Body of pancreas (tissue), 4 donors: ENCODE results near the gene NRP1.

Source experiments
- POLR2A ChIP-seq, 3 donors: fragments of 450-650 bp; IDR thresholded peaks; one replicate each; pipeline ENCODE4 v1.6.1; 2016; ENCODE audit warnings: antibody characterized with exemption in 3 of 3, mild to moderate bottlenecking in 2 of 3
- TF ChIP-seq, protein P1 (sequence below), 7 experiments: fragments of 450-650 bp in 4 of 7; fragments of 200-600 bp in 3 of 7; sonication (generic) in 3 of 7; IDR thresholded peaks; one replicate each; pipeline ENCODE4 v1.5.1; 2016 to 2019; ENCODE audit warnings: antibody characterized with exemption in 7 of 7

DNA sequence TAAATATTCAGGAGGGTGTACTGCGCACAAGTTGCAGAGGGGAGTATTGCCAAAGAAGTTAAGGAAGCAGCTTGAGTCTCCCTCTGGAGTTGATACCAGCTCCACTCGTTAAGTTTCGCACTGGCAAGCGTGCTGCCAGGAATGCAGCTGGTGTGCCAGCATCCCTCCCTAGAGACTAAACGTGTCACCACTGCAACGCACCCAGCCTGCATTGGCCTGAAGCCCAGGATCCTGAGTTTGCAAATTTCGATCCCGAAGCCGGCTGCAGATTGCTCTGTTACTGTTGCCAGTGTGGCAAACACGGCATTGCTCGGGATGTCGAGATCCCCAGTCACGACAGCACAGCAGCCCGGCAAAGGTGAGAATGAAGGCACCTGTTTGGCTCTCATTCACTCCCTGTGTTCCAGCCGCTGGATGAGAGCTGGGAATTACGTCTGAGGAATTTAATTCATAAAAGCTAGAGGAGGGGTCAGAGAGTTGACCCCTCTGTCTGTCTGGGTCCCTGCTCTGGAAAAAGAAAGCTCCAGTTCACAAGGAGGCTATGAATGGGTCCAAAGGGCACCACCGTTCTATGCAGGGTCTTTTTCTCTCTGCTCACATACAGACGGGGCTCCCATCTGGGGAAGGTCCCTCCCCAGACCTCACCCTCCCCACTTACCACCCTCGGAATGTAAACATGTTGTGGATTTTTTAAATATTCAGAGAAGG lies 61.0 kb downstream of the NRP1 start:
- TF ChIP-seq, protein P1, sequence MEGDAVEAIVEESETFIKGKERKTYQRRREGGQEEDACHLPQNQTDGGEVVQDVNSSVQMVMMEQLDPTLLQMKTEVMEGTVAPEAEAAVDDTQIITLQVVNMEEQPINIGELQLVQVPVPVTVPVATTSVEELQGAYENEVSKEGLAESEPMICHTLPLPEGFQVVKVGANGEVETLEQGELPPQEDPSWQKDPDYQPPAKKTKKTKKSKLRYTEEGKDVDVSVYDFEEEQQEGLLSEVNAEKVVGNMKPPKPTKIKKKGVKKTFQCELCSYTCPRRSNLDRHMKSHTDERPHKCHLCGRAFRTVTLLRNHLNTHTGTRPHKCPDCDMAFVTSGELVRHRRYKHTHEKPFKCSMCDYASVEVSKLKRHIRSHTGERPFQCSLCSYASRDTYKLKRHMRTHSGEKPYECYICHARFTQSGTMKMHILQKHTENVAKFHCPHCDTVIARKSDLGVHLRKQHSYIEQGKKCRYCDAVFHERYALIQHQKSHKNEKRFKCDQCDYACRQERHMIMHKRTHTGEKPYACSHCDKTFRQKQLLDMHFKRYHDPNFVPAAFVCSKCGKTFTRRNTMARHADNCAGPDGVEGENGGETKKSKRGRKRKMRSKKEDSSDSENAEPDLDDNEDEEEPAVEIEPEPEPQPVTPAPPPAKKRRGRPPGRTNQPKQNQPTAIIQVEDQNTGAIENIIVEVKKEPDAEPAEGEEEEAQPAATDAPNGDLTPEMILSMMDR (IDR thresholded peaks at IDR 0.05), result peak in 2 of 7 experiments; percentile 28 to 34
- peak in 1 of 3 donors; percentile 45 for TF ChIP-seq POLR2A (IDR thresholded peaks at IDR 0.05)
